HepG2 (cell line): Measurements from ENCODE around the gene SMAD7. TPM values are rescaled to one million over a fixed set of nuclear protein-coding genes. Genes with fewer than 3 reads are reported as not detected.
A peak's percentile ranks its signal among the peaks of the same experiment; 100 is the strongest.

ENCODE experiments used
- AFF4 ChIP-seq: sonication (generic); formaldehyde crosslinking; IDR thresholded peaks from 2 replicates; pipeline ENCODE4 v1.4.0; 2020; ENCODE audit warnings: missing genetic modification reagents
- FOSL1 ChIP-seq: sonication (generic); formaldehyde crosslinking; IDR thresholded peaks from 2 replicates; pipeline ENCODE4 v1.9.0; 2021; ENCODE audit warnings: missing genetic modification reagents, borderline replicate concordance
- KDM6A ChIP-seq: IDR thresholded peaks from 2 replicates; pipeline ENCODE4 v1.6.1; 2016; ENCODE audit warnings: low read depth
- KLF6 ChIP-seq: IDR thresholded peaks from 2 replicates; pipeline ENCODE4 v1.8.0; 2016; ENCODE audit warnings: missing biosample characterization, missing genetic modification reagents
- KMT2B ChIP-seq: IDR thresholded peaks from 2 replicates; pipeline ENCODE4 v1.6.1; 2016; ENCODE audit warnings: missing genetic modification reagents, missing compliant biosample characterization
- MAFG ChIP-seq: sonication (generic); formaldehyde crosslinking; IDR thresholded peaks from 2 replicates; pipeline ENCODE4 v1.5.1; 2020; ENCODE audit warnings: mild to moderate bottlenecking, missing genetic modification reagents
- MED1 ChIP-seq: sonication (generic); formaldehyde crosslinking; IDR thresholded peaks from 2 replicates; pipeline ENCODE4 v1.4.0; 2020; ENCODE audit warnings: missing genetic modification reagents
- RELA ChIP-seq: sonication (generic); formaldehyde crosslinking; IDR thresholded peaks from 2 replicates; pipeline ENCODE4 v1.4.0; 2020; ENCODE audit warnings: missing genetic modification reagents
- THAP8 ChIP-seq: sonication (generic); formaldehyde crosslinking; IDR thresholded peaks from 2 replicates; pipeline ENCODE4 v1.5.1; 2020; ENCODE audit warnings: missing genetic modification reagents, mild to moderate bottlenecking, borderline replicate concordance
- ZBTB14 ChIP-seq: sonication (generic); formaldehyde crosslinking; IDR thresholded peaks from 2 replicates; pipeline ENCODE4 v1.4.0; 2020; ENCODE audit warnings: missing genetic modification reagents
- ZBTB44 ChIP-seq: sonication (generic); formaldehyde crosslinking; IDR thresholded peaks from 2 replicates; pipeline ENCODE4 v1.4.0; 2020; ENCODE audit warnings: missing genetic modification reagents
- ZNF205 ChIP-seq: IDR thresholded peaks from 2 replicates; pipeline ENCODE4 v1.6.1; 2018; ENCODE audit warnings: missing biosample characterization, missing genetic modification reagents
- ZNF260 ChIP-seq: sonication (generic); formaldehyde crosslinking; IDR thresholded peaks from 2 replicates; pipeline ENCODE4 v1.4.0; 2020; ENCODE audit warnings: missing genetic modification reagents, low read depth, mild to moderate bottlenecking, borderline replicate concordance
- ZNF292 ChIP-seq: sonication (generic); formaldehyde crosslinking; IDR thresholded peaks from 2 replicates; pipeline ENCODE4 v1.8.1; 2022; ENCODE audit warnings: mild to moderate bottlenecking, low read depth, missing genetic modification reagents, borderline replicate concordance
- ZNF44 ChIP-seq: sonication (generic); formaldehyde crosslinking; IDR thresholded peaks from 2 replicates; pipeline ENCODE4 v1.5.1; 2020; ENCODE audit warnings: mild to moderate bottlenecking, missing genetic modification reagents
- ZNF562 ChIP-seq: sonication (generic); formaldehyde crosslinking; IDR thresholded peaks from 2 replicates; pipeline ENCODE4 v1.8.0; 2022; ENCODE audit warnings: missing genetic modification reagents, borderline replicate concordance
- ZNF580 ChIP-seq: IDR thresholded peaks from 2 replicates; pipeline ENCODE4 v1.6.1; 2016; ENCODE audit warnings: low read depth, borderline replicate concordance
- polyA plus RNA-seq, 8 experiments: library from polyadenylated mRNA; depleted of rRNA in 3 of 8; stranded (reverse) in 7 of 8; unstranded in 1 of 8; fragments of >200 nt; fragmentation: Illumina TruSeq in 4 of 8; extraction: Trizol in 4 of 8; gene quantifications; 2 replicates each; pipeline versions ENCODE4 v1.2.1 to v1.2.3, GENCODE V29; 2011 to 2016; ENCODE audit warnings: low read depth in 4 of 8, missing spikeins in 1 of 8, mixed read lengths in 1 of 8; ENCODE audit not compliant: insufficient read depth in 1 of 8
- total RNA-seq, 5 experiments: library from RNA; depleted of rRNA; stranded (reverse); fragments of >200 nt; fragmentation: Illumina TruSeq; extraction: Trizol; gene quantifications; 2 replicates each; pipeline ENCODE4 v1.2.3, GENCODE V29; 2016; ENCODE audit warnings: low read depth in 1 of 5

SMAD7 gene
- total and polyA plus RNA-seq, 2 of the 13 experiments (the other 11 are each of a cell fraction or from before 2014, with no cell fraction given): 17.4 to 24.7 TPM

- TF ChIP-seq FOSL1 (CRISPR knock-in tag): peak; percentile 80; the same call in 1 of the 2 replicates
- TF ChIP-seq ZNF260 (CRISPR knock-in tag): no peak
- no peak for TF ChIP-seq THAP8 (CRISPR knock-in tag)
- no peak for TF ChIP-seq ZNF562 (CRISPR knock-in tag)
- TF ChIP-seq ZNF205: no peak
- TF ChIP-seq KLF6 (CRISPR knock-in tag): no peak
- no peak; the same call in 1 of the 2 replicates for TF ChIP-seq KDM6A (CRISPR knock-in tag)
- TF ChIP-seq RELA: no peak
- TF ChIP-seq ZNF44 (CRISPR knock-in tag): no peak
- no peak for TF ChIP-seq ZBTB14
- peak; percentile 50; the same call in 1 of the 2 replicates for TF ChIP-seq MED1
- TF ChIP-seq KMT2B (CRISPR knock-in tag): no peak
- TF ChIP-seq MAFG (CRISPR knock-in tag): no peak
- TF ChIP-seq ZNF580: no peak
- TF ChIP-seq ZNF292 (CRISPR knock-in tag): peak; percentile 22; the same call in 1 of the 2 replicates
- TF ChIP-seq AFF4: no peak
- no peak for TF ChIP-seq ZBTB44 (CRISPR knock-in tag)
Observed at GRCh38 chr18:48979944-48980890, 29.5 kb upstream of the SMAD7 start (continued).
